Left lung (tissue), 14 donors: ENCODE measurements around the gene LTA4H. TPM values are rescaled to one million over a fixed set of nuclear protein-coding genes. Genes with fewer than 3 reads are reported as not detected.
A peak's percentile ranks its signal among the peaks of the same experiment; 100 is the strongest.

Experiments used
- ATAC-seq: fragments of 200-7000 bp; cut with Tn5 transposase; one replicate; pipeline ENCODE4 v1.9.1; 2020; ENCODE audit warnings: moderate library complexity
- DNase-seq, 4 donors: peaks; one replicate each; pipeline ENCODE4 v3.0.0-alpha.2; 2013 to 2020
- H3K27ac ChIP-seq, 2 donors: fragments of 200-600 bp; sonication (generic) in 1 of 2; one replicate each; pipeline versions ENCODE4 v1.5.0 to v1.8.0; 2020 to 2021
- H3K27me3 ChIP-seq, 2 donors: fragments of 200-600 bp; sonication (generic) in 1 of 2; one replicate each; pipeline versions ENCODE4 v1.5.0 to v1.8.0; 2020 to 2021
- H3K36me3 ChIP-seq, 2 donors: fragments of 200-600 bp; sonication (generic) in 1 of 2; one replicate each; pipeline versions ENCODE4 v1.5.0 to v1.8.0; 2020 to 2021
- H3K4me1 ChIP-seq, 2 donors: fragments of 200-600 bp; one replicate each; pipeline ENCODE4 v1.8.0; 2021
- H3K4me3 ChIP-seq, 2 donors: fragments of 200-600 bp; sonication (generic) in 1 of 2; one replicate each; pipeline versions ENCODE4 v1.5.0 to v1.8.0; 2020 to 2021; ENCODE audit warnings: mild to moderate bottlenecking in 1 of 2
- H3K9me3 ChIP-seq, 2 donors: fragments of 200-600 bp; sonication (generic) in 1 of 2; one replicate each; pipeline versions ENCODE4 v1.5.0 to v1.8.0; 2020 to 2021
- CTCF ChIP-seq, 2 donors: fragments of 200-600 bp; sonication (generic) in 1 of 2; IDR thresholded peaks; one replicate each; pipeline versions ENCODE4 v1.5.0 to v1.8.0; 2021; ENCODE audit warnings: antibody characterized with exemption in 2 of 2
- intact Hi-C, 2 donors: fragments of 100-400 bp; cut with DNase I; formaldehyde crosslinking; loops; one replicate each; pipeline versions ENCODE4 v1.11.2 to v1.14.2; 2022
- long read RNA-seq, 12 donors: library from polyadenylated mRNA in 2 of 12; unstranded in 2 of 12; transcript quantifications; one replicate each; pipeline ENCODE4 v2.0.0 and lab custom pipeline, GENCODE V29; 2019 to 2026
- polyA plus RNA-seq, 6 donors: library from polyadenylated mRNA; unstranded; fragments of 120-200 nt; gene quantifications; one replicate each; pipeline ENCODE4 v1.2.1, GENCODE V29; 2013; ENCODE audit not compliant: insufficient read length in 6 of 6
- total RNA-seq, 2 donors: library from RNA; stranded (reverse); fragmentation: NEBNext Ultra II Directional; extraction: Animal tissue kit (Norgen Biotek cat#: 25700); gene quantifications; one replicate each; pipeline ENCODE4 v1.2.1, GENCODE V29; 2021
- donor health status: DM: no; HTN: yes; CAD: no.
- donor health status: DM: no; HTN: no; CAD: no.

LTA4H gene
- total RNA-seq (100 to 1,000 TPM; 201 to 227 TPM), polyA plus RNA-seq (100 to 1,000 TPM; 173 to 222 (median 189) TPM)
- long read RNA-seq, donor 1, transcript LTA4H-201 (19 exons, 2,139 nt): major isoform, 33 of 85 reads
- long read RNA-seq, donor 1, partial matches to known transcripts: 45 of 85 reads
- long read RNA-seq, donor 1, other reads (novel, unspliced or antisense): 7 of 85 reads
- long read RNA-seq, donor 2, transcript LTA4H-201 (19 exons, 2,139 nt): major isoform, 28 of 49 reads
- long read RNA-seq, donor 2, partial matches to known transcripts: 9 of 49 reads
- long read RNA-seq, donor 2, other reads (novel, unspliced or antisense): 12 of 49 reads
- long read RNA-seq, donor 3, transcript LTA4H-201 (19 exons, 2,139 nt): major isoform, 28 of 43 reads
- long read RNA-seq, donor 3, partial matches to known transcripts: 0 of 43 reads
- long read RNA-seq, donor 3, other reads (novel, unspliced or antisense): 15 of 43 reads
- long read RNA-seq, donor 4, transcript LTA4H-201 (19 exons, 2,139 nt): major isoform, 64 of 84 reads
- long read RNA-seq, donor 4, partial matches to known transcripts: 9 of 84 reads
- long read RNA-seq, donor 4, other reads (novel, unspliced or antisense): 11 of 84 reads
- long read RNA-seq, donor 5, transcript LTA4H-201 (19 exons, 2,139 nt): major isoform, 24 of 57 reads
- long read RNA-seq, donor 5, partial matches to known transcripts: 19 of 57 reads
- long read RNA-seq, donor 5, other reads (novel, unspliced or antisense): 14 of 57 reads
- long read RNA-seq, donor 6, transcript LTA4H-201 (19 exons, 2,139 nt): major isoform, 24 of 37 reads
- long read RNA-seq, donor 6, partial matches to known transcripts: 0 of 37 reads
- long read RNA-seq, donor 6, other reads (novel, unspliced or antisense): 13 of 37 reads
- long read RNA-seq, donor 7, transcript LTA4H-201 (19 exons, 2,139 nt): major isoform, 18 of 29 reads
- long read RNA-seq, donor 7, partial matches to known transcripts: 0 of 29 reads
- long read RNA-seq, donor 7, other reads (novel, unspliced or antisense): 11 of 29 reads
- long read RNA-seq, donor 8, transcript LTA4H-201 (19 exons, 2,139 nt): major isoform, 24 of 32 reads
- long read RNA-seq, donor 8, partial matches to known transcripts: 0 of 32 reads
- long read RNA-seq, donor 8, other reads (novel, unspliced or antisense): 8 of 32 reads
- long read RNA-seq, donor 9, partial matches to known transcripts: 0 of 1 reads
- long read RNA-seq, donor 9, other reads (novel, unspliced or antisense): 0 of 1 reads
- long read RNA-seq, donor 10, transcript LTA4H-201 (19 exons, 2,139 nt): major isoform, 52 of 74 reads
- long read RNA-seq, donor 10, partial matches to known transcripts: 1 of 74 reads
- long read RNA-seq, donor 10, other reads (novel, unspliced or antisense): 21 of 74 reads
- long read RNA-seq, donor 11, transcript LTA4H-201 (19 exons, 2,139 nt): major isoform, 9 of 15 reads
- long read RNA-seq, donor 11, partial matches to known transcripts: 0 of 15 reads
- long read RNA-seq, donor 11, other reads (novel, unspliced or antisense): 6 of 15 reads
- long read RNA-seq, donor 12, transcript LTA4H-201 (19 exons, 2,139 nt): major isoform, 26 of 37 reads
- long read RNA-seq, donor 12, partial matches to known transcripts: 0 of 37 reads
- long read RNA-seq, donor 12, other reads (novel, unspliced or antisense): 11 of 37 reads

GRCh38 chr12:96035283-96036236 lies at the start of gene LTA4H:
Gene LTA4H, minus strand, starts transcription at chr12:96035587. Its CDS starts 68 bp downstream, at chr12:96035519.
- no peaks in the 10 kb centered on the region for H3K9me3 ChIP-seq
- H3K4me3 ChIP-seq: peak within 1 kb of the TSS; percentile 91 to 98
- H3K27ac ChIP-seq: peak within 1 kb of the TSS; percentile 85 to 94
- DNase-seq (peak; percentile 97 to 100 (median 98)), ATAC-seq (peak; percentile 95)
- no peaks in the 10 kb centered on the region for H3K27me3 ChIP-seq
- H3K36me3 ChIP-seq: no peaks in the 10 kb centered on the region
- peaks cover 8 to 64% of the 10 kb centered on the region in 2 donors for H3K4me1 ChIP-seq
- intact Hi-C loops: no loop called here
- TF ChIP-seq CTCF (IDR thresholded peaks at IDR 0.05): no peak

GRCh38 chr12:96084624-96085023 lies 49.2 kb upstream of the LTA4H start:
- no peak for TF ChIP-seq CTCF (IDR thresholded peaks at IDR 0.05)
- intact Hi-C loops: no loop called here
- Histone ChIP-seq H3K4me3 (no peak overlapping the region), H3K4me1 (no peaks in the 10 kb centered on the region), H3K36me3 (no peaks in the 10 kb centered on the region), H3K9me3 (no peaks in the 10 kb centered on the region), H3K27me3 (no peaks in the 10 kb centered on the region), H3K27ac (no peak overlapping the region)
- ATAC-seq (no peak), DNase-seq (no peak)

DNA sequence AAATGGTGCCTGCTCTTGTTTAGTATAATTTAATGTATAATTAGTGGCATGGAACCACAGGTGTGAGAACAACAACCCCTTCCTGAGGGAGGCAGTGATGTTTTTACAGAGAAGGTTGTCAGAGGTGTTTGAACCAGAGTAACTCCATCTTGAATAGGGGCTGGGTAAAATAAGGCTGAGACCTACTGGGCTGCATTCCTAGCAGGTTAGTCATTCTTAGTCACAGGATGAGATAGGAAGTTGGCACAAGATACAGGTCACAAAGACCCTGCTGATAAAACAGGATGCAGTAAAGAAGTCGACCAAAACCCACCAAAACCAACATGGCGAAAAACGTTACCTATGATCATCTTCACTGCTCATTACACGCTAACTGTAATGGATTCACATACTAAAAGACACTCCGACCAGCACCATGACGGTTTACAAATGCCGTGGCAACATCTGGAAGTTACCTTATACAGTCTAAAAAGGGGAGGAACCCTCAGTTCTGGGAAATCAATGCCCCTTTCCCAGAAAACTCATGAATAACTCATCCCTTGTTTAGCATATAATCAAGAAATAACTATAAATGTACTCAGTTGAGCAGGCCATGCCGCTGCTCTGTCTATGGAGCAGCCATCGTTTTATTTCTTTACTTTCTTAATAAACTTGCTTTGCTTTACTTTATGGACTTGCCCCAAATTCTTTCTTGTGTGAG lies 47.8 kb upstream of the LTA4H start:
- TF ChIP-seq CTCF (IDR thresholded peaks at IDR 0.05): no peak
- Histone ChIP-seq H3K4me3 (no peak overlapping the region), H3K27me3 (no peaks in the 10 kb centered on the region), H3K27ac (no peak overlapping the region), H3K4me1 (peaks cover 0 to 5% of the 10 kb centered on the region in 2 donors), H3K9me3 (no peaks in the 10 kb centered on the region), H3K36me3 (no peaks in the 10 kb centered on the region)
- intact Hi-C loops: no loop called here
- ATAC-seq: no peak
- no peak for DNase-seq
